Ovary (tissue), 9 donors: Measurements from ENCODE around the gene NPHP4. TPM values are rescaled to one million over a fixed set of nuclear protein-coding genes. Genes with fewer than 3 reads are reported as not detected.

Experiments
- DNase-seq, 5 donors: peaks; one replicate each; pipeline ENCODE4 v3.0.0-alpha.2; 2019 to 2020
- H3K27ac ChIP-seq, 2 donors: fragments of 200-600 bp; one replicate each; pipeline versions ENCODE4 v1.5.1 to v1.8.0; 2019 to 2022
- H3K27me3 ChIP-seq: fragments of 200-600 bp; one replicate; pipeline ENCODE4 v1.8.0; 2022
- H3K36me3 ChIP-seq: fragments of 200-600 bp; sonication (generic); one replicate; pipeline ENCODE4 v1.5.1; 2019
- H3K4me1 ChIP-seq: one replicate; pipeline ENCODE4 v1.8.1; 2013; ENCODE audit warnings: mild to moderate bottlenecking, moderate library complexity; ENCODE audit not compliant: insufficient read depth
- H3K4me3 ChIP-seq: fragments of 200-600 bp; sonication (generic); one replicate; pipeline ENCODE4 v1.5.1; 2017
- H3K9me3 ChIP-seq, 2 donors: fragments of 200-600 bp in 1 of 2; sonication (generic) in 1 of 2; one replicate each; pipeline versions ENCODE4 v1.5.1 to v1.8.1; 2013 to 2019; ENCODE audit warnings: mild to moderate bottlenecking in 1 of 2, moderate library complexity in 1 of 2
- CTCF ChIP-seq, 3 donors: fragments of 450-650 bp in 2 of 3; fragments of 200-600 bp in 1 of 3; IDR thresholded peaks; one replicate each; pipeline versions ENCODE4 v1.5.1 to v1.8.0; 2016 to 2022; ENCODE audit warnings: antibody characterized with exemption in 3 of 3, mild to moderate bottlenecking in 1 of 3
- EP300 ChIP-seq: sonication (generic); formaldehyde crosslinking; IDR thresholded peaks from one replicate; pipeline ENCODE4 v1.6.1; 2017; ENCODE audit warnings: antibody characterized with exemption
- POLR2A ChIP-seq: fragments of 450-650 bp; IDR thresholded peaks from one replicate; pipeline ENCODE4 v1.6.1; 2017; ENCODE audit warnings: antibody characterized with exemption, mild to moderate bottlenecking, moderate library complexity
- WGBS, 3 donors: extraction: QIAGEN DNeasy Blood & Tissue Kit in 1 of 3; methylation state at CpG; one replicate each; pipeline versions ENCODE4 v1.1.5 to v1.1.7; 2013 to 2017; 5-methylcytosine and 5-hydroxymethylcytosine counted together
- intact Hi-C, 4 donors: fragments of 100-400 bp; cut with DNase I; formaldehyde crosslinking; loops; one replicate each; pipeline versions ENCODE4 v1.11.0 to v1.15.1; 2022 to 2023
- polyA plus RNA-seq, 2 donors: library from polyadenylated mRNA; stranded (reverse); fragments of 200-250 nt in 1 of 2; fragments of 350-450 nt in 1 of 2; fragmentation: Illumina TruSeq in 1 of 2; extraction: RNeasy Lipid Tissue Mini Kit (QIAGEN cat#74804) in 1 of 2; gene quantifications; one replicate each; pipeline ENCODE4 v1.2.3, GENCODE V29; 2013 to 2014
- total RNA-seq, 7 donors: library from RNA; depleted of rRNA in 2 of 7; stranded (reverse); fragments of >200 nt in 2 of 7; fragmentation: NEBNext Ultra II Directional in 3 of 7; extraction: Animal tissue kit (Norgen Biotek cat#: 25700) in 3 of 7; gene quantifications; one replicate each; pipeline versions ENCODE4 v1.1.0 to v1.2.4, GENCODE V29; 2016 to 2023
- donor health status: DM: no; HTN: no; CAD: no; lungs with moderate emphysema.
- donor health status: DM: no; HTN: no; CAD: no.
- donor health status: Bipolar disorder and iron deficiency.
- donor health status: DM: yes; HTN: yes; CAD: no.
- donor health status: DM: no; HTN: no; CAD: no.
- donor health status: DM: yes; HTN: yes; CAD: no.

The NPHP4 gene
- total and polyA plus RNA-seq, 9 donors = 1.5 to 20.8 (median 10.7) TPM

DNA sequence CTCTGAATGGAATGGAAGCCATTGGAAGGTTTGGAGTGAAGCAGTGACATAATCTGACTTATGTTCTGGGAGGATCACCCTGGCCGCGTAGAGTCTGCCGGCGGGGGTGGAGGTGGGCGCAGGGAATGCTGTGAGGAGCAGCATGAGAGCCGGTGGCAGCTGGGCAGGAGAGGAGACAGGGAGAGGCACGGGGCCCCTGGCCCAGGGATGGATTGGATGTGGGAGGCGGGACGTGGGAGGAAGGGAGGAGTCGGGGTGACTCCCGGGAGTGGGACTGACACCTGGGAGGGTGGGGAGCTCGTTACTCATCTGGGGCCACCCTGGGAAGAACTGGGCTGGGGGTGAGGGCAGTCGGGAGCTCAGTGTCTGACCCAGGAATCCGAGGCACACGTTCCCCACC, 43.1 kb upstream of the NPHP4 start:
- TF ChIP-seq EP300 (no peak), POLR2A (no peak), CTCF (IDR thresholded peaks at IDR 0.05) (no peak)
- no peak overlapping the region for H3K4me3 ChIP-seq
- H3K36me3 ChIP-seq = no peaks in the 10 kb centered on the region
- intact Hi-C loops = no loop called here
- no peaks in the 10 kb centered on the region for H3K27me3 ChIP-seq
- no peak for DNase-seq
- no peak overlapping the region for H3K27ac ChIP-seq
- no peaks in the 10 kb centered on the region for H3K9me3 ChIP-seq
- WGBS, 3 donors = 21 to 32% (median 31%) methylated on average over 15 of the region's 15 CpGs
- H3K4me1 ChIP-seq = no peaks in the 10 kb centered on the region

DNA sequence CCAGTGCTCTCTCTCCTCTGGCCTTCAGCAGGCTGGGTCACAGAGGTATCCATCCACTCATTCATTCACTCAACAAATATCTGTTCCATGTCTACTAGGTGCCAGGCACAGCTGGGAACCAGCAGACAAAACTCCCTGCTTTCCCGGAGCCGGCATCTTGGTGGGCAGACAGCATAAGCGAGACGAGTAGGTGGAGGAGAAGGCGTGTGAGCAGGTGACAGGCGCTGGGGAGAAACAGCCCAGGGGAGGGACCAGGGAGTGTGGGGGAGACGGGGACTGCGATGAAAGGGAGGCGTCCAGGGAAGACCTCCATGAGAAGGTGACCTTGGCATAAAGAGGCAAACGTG, 42.5 kb upstream of the NPHP4 start:
- intact Hi-C loops = no loop called here
- H3K27me3 ChIP-seq = no peaks in the 10 kb centered on the region
- H3K4me3 ChIP-seq = no peak overlapping the region
- DNase-seq = no peak
- H3K27ac ChIP-seq = no peak overlapping the region
- 13 to 22% (median 15%) methylated on average over 10 of the region's 10 CpGs for WGBS, 3 donors
- no peaks in the 10 kb centered on the region for H3K36me3 ChIP-seq
- no peaks in the 10 kb centered on the region for H3K4me1 ChIP-seq
- no peaks in the 10 kb centered on the region for H3K9me3 ChIP-seq
- no peak for TF ChIP-seq CTCF (IDR thresholded peaks at IDR 0.05)
- no peak for TF ChIP-seq POLR2A
- TF ChIP-seq EP300 = no peak

DNA sequence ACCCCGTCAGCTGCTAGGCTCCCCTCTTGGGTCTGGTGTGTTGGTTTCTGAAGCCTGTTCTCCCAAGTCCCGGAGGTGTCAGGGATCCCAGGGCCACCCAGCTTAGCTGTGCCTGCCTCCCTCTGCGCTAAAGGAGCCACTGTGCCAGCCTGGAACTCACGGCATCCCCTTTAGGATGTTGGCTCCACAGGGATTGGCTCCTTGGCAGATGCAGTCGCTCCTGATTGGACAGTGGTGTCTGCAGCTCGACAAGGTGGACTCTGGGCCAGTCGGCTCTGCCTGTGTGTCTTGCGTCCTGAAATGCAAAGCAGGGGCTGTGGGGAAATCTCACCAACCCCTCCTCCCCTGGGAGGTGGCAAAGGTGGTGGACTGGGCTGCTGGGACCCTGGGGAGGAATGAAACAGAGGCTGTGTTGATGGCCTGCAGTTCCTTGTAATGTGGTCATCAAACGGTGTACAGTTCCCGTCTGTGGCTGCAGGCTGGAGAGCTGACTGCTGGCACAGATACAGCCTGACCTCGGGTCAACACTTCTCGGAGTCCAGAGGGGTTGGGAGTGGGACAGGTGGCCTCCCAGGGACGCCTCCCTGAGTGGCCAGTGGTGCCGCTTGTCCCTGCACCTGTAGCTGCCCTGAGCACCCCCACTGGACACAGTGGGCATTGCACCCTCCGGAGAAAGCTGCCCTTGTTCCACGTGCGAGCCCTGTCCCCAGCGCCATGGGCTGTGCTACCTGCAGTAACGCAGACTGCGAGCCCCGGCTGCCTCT, 41.9 kb upstream of the NPHP4 start:
- no peaks in the 10 kb centered on the region for H3K9me3 ChIP-seq
- no peak overlapping the region for H3K4me3 ChIP-seq
- peak in 2 of 5 donors; percentile 35 to 54 for DNase-seq
- H3K27me3 ChIP-seq = no peaks in the 10 kb centered on the region
- TF ChIP-seq POLR2A (no peak), CTCF (IDR thresholded peaks at IDR 0.05) (peak in 1 of 3 donors; percentile 11)
- 13 to 19% (median 19%) methylated on average over 20 to 21 of the region's 21 CpGs for WGBS, 3 donors
- H3K27ac ChIP-seq = no peak overlapping the region
- intact Hi-C loops = no loop called here
- no peaks in the 10 kb centered on the region for H3K4me1 ChIP-seq
- no peaks in the 10 kb centered on the region for H3K36me3 ChIP-seq

DNA sequence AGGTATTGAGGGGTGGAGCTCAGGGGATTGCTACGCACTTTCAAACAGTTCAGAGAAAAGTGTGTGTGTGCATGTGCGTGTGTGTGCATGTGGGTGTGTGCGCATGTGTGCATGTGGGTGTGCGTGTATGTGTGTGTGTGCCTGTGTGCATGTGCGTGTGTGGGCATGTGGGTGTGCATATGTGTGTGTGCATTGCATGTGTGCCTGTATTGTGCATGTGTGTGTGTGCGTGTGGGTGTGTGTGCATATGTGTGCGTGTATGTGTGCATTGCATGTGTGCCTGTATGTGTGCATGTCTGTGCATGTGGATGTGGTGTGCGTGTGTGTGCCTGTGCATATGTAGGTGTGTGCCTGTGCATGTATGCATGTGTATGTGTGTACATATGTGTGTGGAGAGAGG, 40.9 kb upstream of the NPHP4 start:
- intact Hi-C loops = no loop called here
- H3K27me3 ChIP-seq = no peaks in the 10 kb centered on the region
- WGBS, 3 donors = 90 to 95% (median 93%) methylated on average over 8 of the region's 8 CpGs
- H3K4me3 ChIP-seq = no peak overlapping the region
- TF ChIP-seq EP300 = no peak
- TF ChIP-seq CTCF (IDR thresholded peaks at IDR 0.05) = no peak
- TF ChIP-seq POLR2A = no peak
- no peak for DNase-seq
- H3K9me3 ChIP-seq = no peaks in the 10 kb centered on the region
- H3K4me1 ChIP-seq = no peaks in the 10 kb centered on the region
- H3K27ac ChIP-seq = no peak overlapping the region
- no peaks in the 10 kb centered on the region for H3K36me3 ChIP-seq
